GM03348 (cell line): ENCODE measurements around the gene TKFC.

Experiments
- DNase-seq: peaks from one replicate; pipeline ENCODE4 v3.0.0; 2012; ENCODE audit warnings: low spot score

TKFC gene

GRCh38 chr11:61345170-61345610, 12.2 kb downstream of the TKFC start:
- peak; percentile 71 for DNase-seq

DNA sequence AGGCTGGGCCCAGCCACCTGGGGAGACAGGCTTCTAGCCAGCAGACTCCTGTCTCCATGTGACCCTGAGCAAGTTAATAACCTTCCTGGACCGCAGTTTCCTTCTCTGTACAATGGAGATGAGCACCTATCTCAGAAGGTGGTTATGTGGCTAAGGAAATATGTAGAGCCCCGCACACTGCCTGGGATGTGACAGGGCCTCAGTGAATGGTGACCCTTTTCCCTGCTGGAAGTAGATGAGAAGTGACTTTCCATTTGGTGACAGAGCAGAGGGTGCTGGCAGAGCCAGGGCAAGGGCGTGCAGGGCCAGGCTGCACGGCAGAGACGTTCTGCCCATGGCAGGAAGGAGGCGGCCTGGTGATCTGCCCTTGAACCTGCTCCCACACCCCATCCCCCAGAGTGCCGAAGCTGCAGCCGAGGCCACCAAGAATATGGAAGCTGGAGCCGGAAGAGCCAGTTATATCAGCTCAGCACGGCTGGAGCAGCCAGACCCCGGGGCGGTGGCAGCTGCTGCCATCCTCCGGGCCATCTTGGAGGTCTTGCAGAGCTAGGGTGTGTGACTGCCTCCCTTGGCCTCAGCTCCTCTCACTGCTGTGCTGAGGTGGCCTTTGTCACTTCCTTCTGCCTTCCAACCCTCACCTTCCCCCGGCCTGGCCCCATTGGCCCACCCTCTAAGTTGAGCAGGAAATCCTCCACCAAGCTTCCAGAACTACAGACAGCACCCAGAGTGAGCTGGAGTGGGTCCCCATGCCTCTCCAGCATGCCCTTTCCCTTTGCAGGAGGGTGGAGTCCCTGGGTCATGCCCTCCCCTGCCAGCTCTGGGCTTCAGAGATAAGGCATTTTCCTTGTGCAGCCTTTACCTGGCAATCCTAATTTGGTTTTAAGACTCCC, 13.2 kb downstream of the TKFC start:
- no peak for DNase-seq

DNA sequence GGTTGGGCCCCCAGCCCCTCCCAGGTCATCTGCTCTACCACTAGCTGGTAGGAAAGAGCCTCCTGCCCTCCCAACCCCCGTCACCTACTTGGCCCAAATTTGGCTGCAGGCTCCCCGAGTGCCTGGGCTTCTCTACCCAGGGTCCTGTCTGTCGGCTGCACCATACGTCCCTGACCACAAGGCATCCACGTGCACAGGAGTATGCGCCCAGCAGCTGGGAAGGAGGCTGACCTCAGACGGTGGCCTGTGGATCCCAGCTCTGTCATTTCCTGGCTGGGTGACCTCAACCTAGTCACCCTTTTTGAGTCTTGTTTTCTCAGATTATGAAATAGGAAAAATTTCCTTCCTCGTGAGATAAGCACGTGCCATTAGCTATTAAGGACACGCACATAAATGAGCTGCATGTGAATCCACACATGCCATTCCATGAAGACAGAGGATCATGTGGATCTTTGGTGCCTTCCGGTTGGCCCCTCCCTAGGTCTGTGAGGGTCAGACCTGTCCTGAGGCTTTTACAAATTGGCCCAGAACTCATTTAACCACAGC, 15.0 kb downstream of the TKFC start:
- no peak for DNase-seq

GRCh38 chr11:61349189-61349751, 16.2 kb downstream of the TKFC start:
- DNase-seq, result no peak

DNA sequence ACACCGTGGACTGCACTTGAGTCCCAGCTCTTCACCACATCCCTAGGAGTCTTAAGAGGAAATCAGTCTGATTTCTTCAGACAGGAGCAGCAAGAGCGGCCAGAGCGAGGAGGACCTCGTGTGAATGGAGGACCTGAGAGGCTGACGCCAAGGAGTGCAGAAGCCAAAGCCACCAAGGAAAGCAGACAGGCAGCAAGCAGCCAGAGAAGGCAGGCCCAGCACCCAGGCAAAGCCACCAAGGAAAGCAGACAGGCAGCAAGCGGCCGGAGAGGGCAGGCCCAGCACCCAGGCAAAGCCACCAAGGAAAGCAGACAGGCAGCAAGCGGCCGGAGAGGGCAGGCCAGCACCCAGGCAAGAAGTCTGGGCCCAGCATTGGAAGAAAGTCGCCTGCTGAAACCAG, 16.9 kb downstream of the TKFC start:
- DNase-seq, result no peak

GRCh38 chr11:61350336-61350735, 17.3 kb downstream of the TKFC start:
- DNase-seq, result no peak

DNA sequence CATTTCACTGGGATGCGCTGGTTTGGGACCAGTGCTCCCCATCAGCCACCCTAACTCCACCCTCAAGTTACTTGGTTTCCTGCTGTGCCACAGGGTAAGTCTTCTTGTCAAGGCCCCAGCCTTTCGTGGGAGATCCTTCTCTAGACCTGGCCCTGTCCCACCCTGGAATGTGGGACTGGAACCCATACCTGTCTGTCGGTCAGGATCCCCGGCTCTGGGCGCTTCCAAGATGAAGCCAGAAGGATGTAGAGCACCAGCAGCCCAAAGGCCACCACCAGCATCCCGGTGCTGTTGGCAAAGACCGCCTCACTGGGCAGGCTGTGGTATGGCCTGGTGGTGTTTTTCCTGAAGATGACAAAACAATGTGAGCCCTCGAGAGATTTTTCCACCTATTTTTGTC, 17.8 kb downstream of the TKFC start:
- DNase-seq, result no peak

DNA sequence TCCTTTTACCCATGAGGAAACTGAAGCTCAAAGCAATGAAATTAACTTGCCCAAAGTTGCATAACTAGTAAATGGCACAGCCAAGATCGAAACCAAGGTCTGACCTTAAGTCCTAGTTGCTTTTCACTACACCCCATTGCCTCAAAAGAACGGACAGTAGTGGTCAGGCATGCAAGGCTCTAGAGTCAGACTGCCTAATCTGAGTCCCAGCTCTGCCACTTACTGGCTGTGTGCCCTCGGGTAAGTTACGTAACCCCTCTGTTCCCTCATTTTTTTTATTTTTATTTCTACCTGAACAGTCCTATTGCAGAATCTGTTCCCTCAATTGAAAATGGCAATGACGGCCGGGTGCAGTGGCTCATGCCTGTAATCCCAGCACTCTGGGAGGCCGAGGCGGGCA, 19.0 kb downstream of the TKFC start:
- no peak for DNase-seq

GRCh38 chr11:61353131-61354067, 20.4 kb downstream of the TKFC start:
- DNase-seq, result no peak

DNA sequence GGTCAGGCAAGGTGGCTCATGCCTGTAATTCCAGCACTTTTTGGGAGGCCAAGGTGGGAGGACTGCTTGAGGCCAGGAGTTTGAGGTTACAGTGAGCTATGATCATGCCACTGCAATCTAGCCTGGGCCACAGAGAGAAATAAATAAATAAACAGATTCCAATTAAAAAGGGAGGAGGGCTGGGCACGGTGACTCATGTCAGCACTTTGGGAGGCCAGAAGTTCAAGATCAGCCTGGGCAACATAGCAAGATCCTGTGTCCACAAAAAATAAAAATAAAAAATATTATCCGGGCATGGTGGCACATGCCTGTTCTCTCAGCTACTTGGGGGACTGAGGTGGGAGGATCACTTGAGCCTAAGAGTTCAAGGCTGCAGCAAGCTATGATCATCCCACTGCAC, 21.2 kb downstream of the TKFC start:
- no peak for DNase-seq

- DNase-seq, result no peak
These were observed 23.7 kb downstream of the TKFC start for GRCh38 chr11:61356706-61357105.

- DNase-seq, result no peak
These were observed 24.3 kb downstream of the TKFC start for GRCh38 chr11:61357233-61357893.

DNA sequence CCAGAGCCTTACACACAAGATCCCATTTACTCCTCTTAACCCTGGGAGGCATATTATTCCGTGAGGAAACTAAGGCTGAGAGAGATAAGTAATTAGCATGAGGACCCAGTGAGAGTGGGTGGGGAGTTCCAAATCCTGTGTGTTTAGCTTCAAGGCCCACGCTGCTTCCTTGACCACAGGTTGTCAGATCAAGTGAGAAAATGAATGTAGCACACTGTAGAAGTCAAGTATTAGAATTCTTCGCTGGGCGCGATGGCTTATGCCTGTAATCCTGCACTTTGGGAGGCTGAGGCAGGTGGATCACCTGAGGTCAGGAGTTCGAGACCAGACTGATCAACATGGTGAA, 24.8 kb downstream of the TKFC start:
- no peak for DNase-seq

DNA sequence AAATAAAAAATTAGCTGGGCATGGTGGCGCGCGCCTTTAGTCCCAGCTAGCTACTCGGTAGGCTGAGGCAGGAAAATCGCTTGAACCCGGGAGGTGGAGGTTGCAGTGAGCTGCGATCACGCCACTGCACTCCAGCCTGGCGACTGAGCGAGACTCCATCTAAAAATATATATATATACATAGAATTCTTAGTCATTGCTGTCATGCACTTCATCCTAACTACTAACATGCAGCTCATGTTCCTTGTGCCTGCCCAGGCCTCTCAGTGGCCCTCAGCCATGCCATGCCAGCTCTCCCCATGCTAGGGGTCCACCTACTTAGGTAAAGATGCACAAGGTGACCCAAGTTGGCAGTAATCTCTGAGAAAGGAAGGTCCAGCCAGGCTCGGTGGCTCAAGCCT, 25.5 kb downstream of the TKFC start:
- DNase-seq, result no peak

GRCh38 chr11:61359516-61359915, 26.5 kb downstream of the TKFC start:
- DNase-seq, result no peak

GRCh38 chr11:61361237-61361740, 28.3 kb downstream of the TKFC start:
- DNase-seq, result no peak

DNA sequence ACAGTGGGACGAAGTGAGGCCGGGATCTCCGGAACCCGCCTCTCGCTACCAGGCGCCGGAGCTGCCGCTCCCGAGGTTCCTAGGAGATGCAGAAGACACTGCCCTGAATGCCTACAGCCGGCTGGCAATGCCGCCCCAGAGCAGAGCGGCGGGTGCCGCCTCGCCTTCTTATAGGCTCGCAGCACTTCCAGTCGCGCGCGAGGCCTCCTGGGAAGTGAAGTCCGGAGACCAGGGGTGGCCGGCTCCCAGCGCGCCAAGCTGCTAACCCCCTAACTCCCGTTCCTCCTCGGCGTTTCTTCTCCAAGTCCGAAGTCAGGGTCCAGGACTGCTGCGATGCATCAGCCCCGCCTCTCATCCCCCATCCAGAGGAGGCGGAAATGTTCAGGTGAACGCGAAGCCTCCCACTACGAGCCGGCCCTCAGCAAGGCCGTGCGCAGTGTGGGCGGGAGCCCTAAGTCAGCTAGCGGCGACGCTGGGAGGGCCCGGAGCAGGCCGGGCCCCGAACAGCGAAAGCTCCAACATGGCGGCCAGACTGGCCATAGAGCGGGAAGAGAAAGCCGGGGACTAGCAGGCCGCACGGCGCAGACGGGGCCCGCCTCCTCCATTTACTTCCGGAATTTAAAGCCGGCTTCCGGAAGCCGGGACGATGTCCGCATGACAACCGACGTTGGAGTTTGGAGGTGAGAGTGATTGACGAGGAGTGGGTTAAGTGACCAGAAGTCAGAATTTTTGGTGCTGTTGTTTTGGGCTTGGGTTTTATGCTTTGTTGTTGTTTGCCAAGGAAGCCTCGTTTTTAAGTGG, 28.9 kb downstream of the TKFC start, which contains the start of the genes CYB561A3 and TMEM138:
TSS of gene CYB561A3 (minus strand) at position 142 of the 801 bp plus-strand sequence. CDS start 5,169 bp downstream, outside the sequence.
TSS of gene TMEM138 (plus strand) at position 634 of the 801 bp plus-strand sequence. CDS start 2,017 bp downstream, outside the sequence.
- DNase-seq, result peak; percentile 96

GRCh38 chr11:61362542-61362875, 29.5 kb downstream of the TKFC start:
- DNase-seq, result peak; percentile 61

GRCh38 chr11:61364012-61364675, 31.1 kb downstream of the TKFC start:
- no peak for DNase-seq

GRCh38 chr11:61367406-61367805, 34.4 kb downstream of the TKFC start:
- no peak for DNase-seq
